Thymus (tissue), 11 donors: ENCODE results near the gene DOCK4. TPM values are rescaled to one million over a fixed set of nuclear protein-coding genes. Genes with fewer than 3 reads are reported as not detected.

ENCODE experiments used
- DNase-seq, 9 donors: peaks; one replicate each; pipeline ENCODE4 v3.0.0-alpha.2; 2013; ENCODE audit warnings: low spot score in 9 of 9, low read depth in 6 of 9, missing footprints in 1 of 9
- H3K27ac ChIP-seq, 2 donors: one replicate each; pipeline ENCODE4 v1.5.1; 2013; ENCODE audit warnings: control low read depth in 1 of 2, low read depth in 1 of 2, low read length in 1 of 2, mild to moderate bottlenecking in 1 of 2, moderate library complexity in 1 of 2
- H3K27me3 ChIP-seq, 2 donors: one replicate each; pipeline ENCODE4 v1.5.1; 2013; ENCODE audit warnings: low read length in 1 of 2; ENCODE audit not compliant: control insufficient read depth in 2 of 2, insufficient read depth in 1 of 2
- H3K36me3 ChIP-seq, 2 donors: one replicate each; pipeline ENCODE4 v1.5.1; 2013; ENCODE audit warnings: low read length in 1 of 2, mild to moderate bottlenecking in 1 of 2, moderate library complexity in 1 of 2; ENCODE audit not compliant: control insufficient read depth in 2 of 2, insufficient read depth in 2 of 2
- H3K4me1 ChIP-seq, 2 donors: one replicate each; pipeline ENCODE4 v1.5.1; 2013; ENCODE audit warnings: low read length in 2 of 2; ENCODE audit not compliant: control insufficient read depth in 2 of 2, insufficient read depth in 2 of 2
- H3K4me3 ChIP-seq, 2 donors: one replicate each; pipeline ENCODE4 v1.5.1; 2013; ENCODE audit warnings: low read length in 2 of 2, control low read depth in 1 of 2, mild to moderate bottlenecking in 1 of 2
- H3K9me3 ChIP-seq, 2 donors: one replicate each; pipeline ENCODE4 v1.5.1; 2013; ENCODE audit warnings: low read length in 1 of 2, mild to moderate bottlenecking in 1 of 2; ENCODE audit not compliant: control insufficient read depth in 2 of 2, insufficient read depth in 1 of 2
- WGBS: extraction: QIAGEN DNeasy Blood & Tissue Kit; methylation state at CpG from one replicate; pipeline ENCODE4 v1.1.7; 2013; 5-methylcytosine and 5-hydroxymethylcytosine counted together
- polyA plus RNA-seq: library from polyadenylated mRNA; stranded (reverse); fragments of 200-250 nt; gene quantifications from one replicate; pipeline ENCODE4 v1.2.3, GENCODE V29; 2013
- total RNA-seq: library from RNA; stranded (reverse); fragments of 120-200 nt; gene quantifications from one replicate; pipeline ENCODE4 v1.2.4, GENCODE V29; 2013
- donor health status: healthy.

DOCK4 gene
- total and polyA plus RNA-seq, 2 donors: 3.5 to 4.7 TPM

DNA sequence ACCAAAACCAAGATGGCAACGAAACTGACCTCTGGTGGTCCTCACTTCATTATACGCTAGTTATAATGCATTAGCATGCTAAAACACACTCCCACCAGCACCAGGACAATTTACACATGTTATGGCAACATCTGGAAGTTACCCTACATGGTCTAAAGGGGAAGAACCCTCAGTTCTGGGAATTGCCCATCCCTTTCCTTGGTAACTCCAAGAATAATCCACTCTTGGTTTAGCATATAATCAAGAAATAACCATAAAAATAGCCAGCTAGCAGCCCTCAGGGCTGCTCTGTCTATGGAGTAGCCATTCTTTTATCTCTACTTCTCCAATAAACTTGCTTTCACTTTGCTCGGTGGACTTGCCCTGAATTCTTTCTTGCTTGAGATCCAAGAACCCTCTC lies 191.1 kb downstream of the DOCK4 start:
- no peak overlapping the region for H3K4me3 ChIP-seq
- no peak overlapping the region for H3K27ac ChIP-seq
- no peak for DNase-seq
- H3K4me1 ChIP-seq: no peaks in the 10 kb centered on the region
- H3K36me3 ChIP-seq: no peaks in the 10 kb centered on the region
- no peaks in the 10 kb centered on the region for H3K27me3 ChIP-seq
- H3K9me3 ChIP-seq: no peaks in the 10 kb centered on the region
- 94% methylated on average over 3 of the region's 3 CpGs for WGBS

DNA sequence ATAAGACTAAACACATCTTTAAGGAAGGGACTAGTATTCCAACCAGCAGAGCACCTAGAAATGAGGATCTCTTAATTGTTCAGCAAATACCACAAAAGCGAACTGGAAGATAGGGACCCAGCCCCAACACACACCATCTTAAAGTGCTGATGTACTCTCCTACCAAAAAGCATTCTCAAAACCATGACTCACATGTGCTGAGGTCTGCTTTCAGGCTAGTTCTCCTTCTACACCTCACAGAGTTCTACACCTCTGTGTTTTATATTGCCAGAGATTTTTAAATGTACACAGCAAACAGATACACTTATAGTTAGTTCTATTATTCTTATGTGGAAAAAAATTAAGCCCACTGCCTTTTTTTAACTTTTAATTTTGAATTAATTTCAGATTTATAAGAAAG lies 191.9 kb downstream of the DOCK4 start:
- Histone ChIP-seq H3K27ac (no peak overlapping the region), H3K4me1 (no peaks in the 10 kb centered on the region), H3K27me3 (no peaks in the 10 kb centered on the region), H3K4me3 (no peak overlapping the region), H3K36me3 (no peaks in the 10 kb centered on the region), H3K9me3 (no peaks in the 10 kb centered on the region)
- 95% methylated on average over 1 of the region's 1 CpG for WGBS
- no peak for DNase-seq

DNA sequence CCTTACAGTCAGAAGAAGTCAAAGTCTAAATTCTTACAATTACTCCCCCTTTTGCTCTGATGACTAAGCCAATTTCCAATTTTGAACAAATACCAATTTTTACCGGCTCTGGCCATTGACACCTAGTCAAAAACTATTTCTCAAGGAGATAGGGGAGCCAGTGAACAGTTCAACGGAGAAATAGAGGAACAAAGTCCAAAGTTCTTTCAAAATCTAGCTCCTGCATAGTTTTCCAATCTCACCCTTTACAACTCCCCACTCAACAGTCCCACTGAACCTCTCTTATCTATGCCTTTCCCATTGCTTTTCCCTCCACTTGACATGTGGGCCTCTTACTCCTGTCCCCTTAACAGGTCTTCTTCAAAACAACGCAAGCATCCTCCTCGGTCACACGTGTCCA lies 192.9 kb downstream of the DOCK4 start:
- WGBS: 96% methylated on average over 5 of the region's 5 CpGs
- Histone ChIP-seq H3K27ac (no peak overlapping the region), H3K27me3 (no peaks in the 10 kb centered on the region), H3K36me3 (no peaks in the 10 kb centered on the region), H3K4me1 (no peaks in the 10 kb centered on the region), H3K4me3 (no peak overlapping the region), H3K9me3 (no peaks in the 10 kb centered on the region)
- DNase-seq: no peak

DNA sequence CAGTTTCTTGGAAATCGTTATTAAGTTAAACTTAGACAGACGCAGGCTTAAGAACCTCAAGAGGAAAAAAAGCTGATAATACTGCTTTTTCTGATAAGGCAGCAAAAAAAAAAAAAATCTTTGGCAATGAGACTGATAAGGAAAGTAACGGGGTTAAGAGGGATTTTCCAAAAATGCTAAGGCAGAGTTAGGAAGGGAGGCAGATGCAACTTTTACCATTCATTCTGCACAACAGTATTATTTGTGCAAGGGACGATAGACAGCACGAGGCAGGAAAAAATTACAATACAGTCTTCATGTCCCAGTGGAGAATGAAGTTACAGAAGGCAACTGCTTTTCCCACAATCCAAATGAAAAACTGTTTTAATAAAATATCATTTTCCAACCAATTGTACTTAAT lies 194.0 kb downstream of the DOCK4 start:
- H3K4me3 ChIP-seq: no peak overlapping the region
- no peaks in the 10 kb centered on the region for H3K4me1 ChIP-seq
- DNase-seq: no peak
- no peak overlapping the region for H3K27ac ChIP-seq
- H3K27me3 ChIP-seq: no peaks in the 10 kb centered on the region
- H3K9me3 ChIP-seq: no peaks in the 10 kb centered on the region
- H3K36me3 ChIP-seq: no peaks in the 10 kb centered on the region
- WGBS: 94% methylated on average over 5 of the region's 5 CpGs

DNA sequence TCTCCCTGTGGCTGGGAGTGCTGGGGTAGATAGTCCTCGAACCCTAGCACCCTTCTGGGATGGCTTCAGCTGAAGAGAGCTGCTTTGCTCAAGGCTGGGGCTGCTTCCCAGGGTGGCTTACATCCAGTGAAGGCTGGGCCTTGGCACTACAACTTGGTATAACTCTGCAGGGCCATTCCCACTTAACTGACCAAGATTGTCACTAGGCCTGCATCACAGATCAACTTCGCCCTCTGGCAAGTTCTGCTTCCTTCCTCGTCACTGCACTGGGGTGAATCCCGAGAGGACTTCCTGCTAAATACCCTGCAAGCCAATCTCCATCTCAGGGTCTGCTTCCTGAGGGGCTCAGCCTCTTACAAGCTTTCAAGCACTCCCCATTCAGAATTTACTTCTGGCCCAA lies 195.2 kb downstream of the DOCK4 start:
- Histone ChIP-seq H3K4me3 (no peak overlapping the region), H3K27ac (no peak overlapping the region), H3K27me3 (no peaks in the 10 kb centered on the region), H3K36me3 (no peaks in the 10 kb centered on the region), H3K4me1 (no peaks in the 10 kb centered on the region), H3K9me3 (no peaks in the 10 kb centered on the region)
- WGBS: 84% methylated on average over 4 of the region's 4 CpGs
- DNase-seq: no peak

DNA sequence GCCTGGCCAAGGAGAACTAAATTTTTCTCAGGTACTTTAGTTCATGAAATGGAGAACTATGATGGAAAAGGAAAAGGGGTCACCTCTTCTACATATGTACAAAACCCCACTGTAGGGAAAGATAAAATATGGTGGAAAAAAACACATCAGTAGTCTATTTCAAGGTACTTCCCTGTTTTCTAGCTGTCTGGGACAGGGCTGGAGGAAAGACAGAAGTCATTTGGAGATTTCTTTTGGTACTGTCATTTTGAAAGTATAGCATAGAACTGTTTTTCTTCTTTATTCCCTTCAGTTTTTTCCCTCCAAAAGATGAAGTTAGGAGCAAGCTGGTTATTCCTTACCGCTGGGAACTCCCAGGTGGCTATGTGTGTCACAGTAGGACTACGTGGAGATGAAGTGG lies 196.1 kb downstream of the DOCK4 start:
- H3K36me3 ChIP-seq: no peaks in the 10 kb centered on the region
- no peak for DNase-seq
- 95% methylated on average over 2 of the region's 2 CpGs for WGBS
- no peaks in the 10 kb centered on the region for H3K4me1 ChIP-seq
- no peak overlapping the region for H3K4me3 ChIP-seq
- no peaks in the 10 kb centered on the region for H3K9me3 ChIP-seq
- no peak overlapping the region for H3K27ac ChIP-seq
- no peaks in the 10 kb centered on the region for H3K27me3 ChIP-seq

DNA sequence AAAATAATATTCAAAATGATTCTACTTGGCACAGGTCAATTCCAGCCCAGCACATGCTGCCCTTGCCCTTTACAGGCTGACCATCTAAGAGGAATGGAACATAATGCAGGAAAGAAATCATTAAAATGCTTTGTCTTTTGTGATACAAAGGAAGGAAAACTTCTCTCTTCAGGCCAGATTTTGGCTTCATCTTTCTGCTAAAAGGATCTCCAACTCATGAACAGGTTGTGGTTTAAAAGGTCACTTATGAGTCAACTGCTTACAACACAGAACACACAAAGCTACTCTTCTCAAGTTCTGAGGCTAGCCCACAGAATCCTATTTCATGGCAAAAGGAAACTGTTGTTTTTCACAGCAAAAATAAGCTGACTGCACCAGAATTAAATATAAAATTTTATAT lies 197.1 kb downstream of the DOCK4 start:
- no peaks in the 10 kb centered on the region for H3K36me3 ChIP-seq
- no peaks in the 10 kb centered on the region for H3K27me3 ChIP-seq
- DNase-seq: no peak
- no peak overlapping the region for H3K4me3 ChIP-seq
- no peaks in the 10 kb centered on the region for H3K9me3 ChIP-seq
- H3K27ac ChIP-seq: no peak overlapping the region
- H3K4me1 ChIP-seq: no peaks in the 10 kb centered on the region

DNA sequence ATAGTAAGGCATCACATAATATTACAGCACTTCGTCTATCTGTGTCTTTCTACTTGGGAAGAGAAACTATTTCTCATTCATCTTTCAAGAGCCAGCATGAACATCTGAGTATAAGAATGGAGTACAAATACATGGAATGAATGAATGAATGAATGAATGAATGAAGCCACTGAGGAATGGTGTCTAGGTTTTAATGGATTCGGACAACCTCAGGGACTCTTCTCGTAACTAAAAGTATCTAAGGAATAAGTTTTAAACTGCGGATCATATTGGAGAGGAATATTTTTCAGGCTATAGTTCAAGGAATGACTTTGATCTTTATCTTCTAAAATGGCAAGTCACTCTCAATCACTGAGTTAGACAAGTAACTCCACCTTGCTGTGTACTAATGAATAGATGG lies 199.0 kb downstream of the DOCK4 start:
- Histone ChIP-seq H3K4me3 (no peak overlapping the region), H3K4me1 (no peaks in the 10 kb centered on the region), H3K9me3 (no peaks in the 10 kb centered on the region), H3K27me3 (no peaks in the 10 kb centered on the region), H3K27ac (no peak overlapping the region), H3K36me3 (no peaks in the 10 kb centered on the region)
- WGBS: 98% methylated on average over 4 of the region's 4 CpGs
- DNase-seq: no peak

DNA sequence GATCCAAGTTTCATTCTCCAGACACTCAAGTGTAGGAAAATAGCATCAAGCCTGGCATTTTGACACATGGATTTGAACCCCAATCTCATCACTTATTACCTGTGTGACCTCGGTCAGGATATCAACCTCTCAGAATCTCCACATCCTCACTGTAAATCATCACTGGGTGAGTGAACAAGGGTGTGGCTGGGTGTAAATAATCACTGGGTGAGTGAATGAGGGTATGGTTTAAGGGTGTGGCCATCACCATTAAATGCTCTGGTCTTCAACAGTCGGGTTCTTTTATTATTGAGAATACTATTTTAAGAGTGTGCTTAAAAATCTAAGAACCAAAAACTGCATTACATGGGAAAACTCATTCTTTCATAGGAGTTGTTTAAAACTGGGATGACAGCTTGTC lies 200.1 kb downstream of the DOCK4 start:
- 96% methylated on average over 2 of the region's 2 CpGs for WGBS
- H3K27ac ChIP-seq: no peak overlapping the region
- no peaks in the 10 kb centered on the region for H3K27me3 ChIP-seq
- H3K36me3 ChIP-seq: no peaks in the 10 kb centered on the region
- H3K9me3 ChIP-seq: no peaks in the 10 kb centered on the region
- no peaks in the 10 kb centered on the region for H3K4me1 ChIP-seq
- H3K4me3 ChIP-seq: no peak overlapping the region
- no peak for DNase-seq

DNA sequence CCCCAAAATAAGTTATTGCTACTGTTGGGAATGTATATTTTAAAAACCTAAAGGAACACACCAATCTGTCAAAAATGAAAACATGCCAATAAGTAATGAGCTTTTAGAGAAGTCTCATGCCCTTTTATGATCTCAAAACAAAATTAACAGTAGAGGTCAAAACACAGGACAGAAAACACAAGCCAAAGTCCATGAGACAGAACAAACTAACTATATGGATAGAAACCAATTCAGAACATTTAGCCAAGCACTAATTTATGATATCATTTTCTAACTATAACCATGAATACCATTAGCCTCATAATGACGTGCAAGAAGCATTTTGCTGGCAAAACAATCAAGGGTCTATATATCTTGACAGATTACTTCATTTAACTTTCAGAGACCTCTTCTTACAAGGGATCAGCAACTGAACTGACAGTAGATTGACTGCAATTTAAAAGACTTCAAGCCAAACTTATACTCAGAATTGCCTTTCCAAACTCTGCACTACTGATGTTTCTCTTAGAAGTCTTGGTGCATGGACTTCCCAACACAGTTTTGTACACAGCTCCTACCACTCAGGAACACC lies 200.9 kb downstream of the DOCK4 start:
- Histone ChIP-seq H3K27ac (no peak overlapping the region), H3K9me3 (no peaks in the 10 kb centered on the region), H3K27me3 (no peaks in the 10 kb centered on the region), H3K36me3 (no peaks in the 10 kb centered on the region), H3K4me3 (no peak overlapping the region), H3K4me1 (no peaks in the 10 kb centered on the region)
- no peak for DNase-seq
- 87% methylated on average over 1 of the region's 1 CpG for WGBS
